RWPE2 (cell line): ENCODE measurements around the gene DXO.

Experiments used
- ATAC-seq: fragments of 200-7000 bp; cut with Tn5 transposase; 3 replicates; pipeline ENCODE4 v1.9.1; 2021; ENCODE audit warnings: low read depth
- DNase-seq: peaks from one replicate; pipeline ENCODE4 v3.0.0-alpha.2; 2020; ENCODE audit warnings: low spot score
- H3K27ac ChIP-seq: fragments of 450-650 bp; 2 replicates; pipeline ENCODE4 v1.5.1; 2017; ENCODE audit warnings: mild to moderate bottlenecking; ENCODE audit not compliant: poor library complexity, severe bottlenecking
- H3K27me3 ChIP-seq: fragments of 250-450 bp; sonication (Bioruptor Pico); 2 replicates; pipeline ENCODE4 v1.5.1; 2021; ENCODE audit warnings: mild to moderate bottlenecking, moderate library complexity; ENCODE audit not compliant: insufficient read depth, poor library complexity, severe bottlenecking
- H3K36me3 ChIP-seq: fragments of 250-450 bp; sonication (Bioruptor Pico); 2 replicates; pipeline ENCODE4 v1.5.1; 2020; ENCODE audit warnings: low read depth, mild to moderate bottlenecking, moderate library complexity
- H3K4me1 ChIP-seq: fragments of 250-450 bp; sonication (Bioruptor Pico); 2 replicates; pipeline ENCODE4 v1.5.1; 2021; ENCODE audit warnings: mild to moderate bottlenecking, moderate library complexity; ENCODE audit not compliant: insufficient read depth, poor library complexity, severe bottlenecking
- H3K4me3 ChIP-seq: fragments of 250-450 bp; sonication (Bioruptor Pico); 2 replicates; pipeline ENCODE4 v1.5.1; 2021; ENCODE audit warnings: mild to moderate bottlenecking, moderate library complexity; ENCODE audit not compliant: severe bottlenecking
- H3K9me3 ChIP-seq: fragments of 250-450 bp; sonication (Bioruptor Pico); 2 replicates; pipeline ENCODE4 v1.5.1; 2021; ENCODE audit warnings: mild to moderate bottlenecking, moderate library complexity; ENCODE audit not compliant: severe bottlenecking
- CTCF ChIP-seq: fragments of 450-650 bp; IDR thresholded peaks from one replicate; pipeline ENCODE4 v1.5.1; 2017; ENCODE audit warnings: mild to moderate bottlenecking, moderate library complexity; ENCODE audit not compliant: poor library complexity, severe bottlenecking

DXO gene

GRCh38 chr6:31948753-31949413 lies 23.1 kb downstream of the DXO start:
- H3K4me3 ChIP-seq: no peak overlapping the region

GRCh38 chr6:31948306-31948705 lies 23.6 kb downstream of the DXO start:
- no peak for TF ChIP-seq CTCF
- no peak for DNase-seq
- Histone ChIP-seq H3K27me3 (no peaks in the 10 kb centered on the region), H3K4me3 (no peak overlapping the region), H3K4me1 (peaks cover 10% of the 10 kb centered on the region), H3K9me3 (no peaks in the 10 kb centered on the region), H3K27ac (no peak overlapping the region), H3K36me3 (peaks cover 19% of the 10 kb centered on the region)
- no peak for ATAC-seq

More at GRCh38 chr6:31948753-31949413, 23.1 kb downstream of the DXO start:
- H3K4me1 ChIP-seq: peaks cover 10% of the 10 kb centered on the region
- ATAC-seq: no peak
- TF ChIP-seq CTCF: no peak
- peaks cover 25% of the 10 kb centered on the region for H3K36me3 ChIP-seq
- no peaks in the 10 kb centered on the region for H3K27me3 ChIP-seq
- no peaks in the 10 kb centered on the region for H3K9me3 ChIP-seq
- DNase-seq: no peak
- no peak overlapping the region for H3K27ac ChIP-seq

GRCh38 chr6:31947864-31948263 lies 24.1 kb downstream of the DXO start:
- Histone ChIP-seq H3K27me3 (no peaks in the 10 kb centered on the region), H3K36me3 (peaks cover 15% of the 10 kb centered on the region), H3K9me3 (no peaks in the 10 kb centered on the region), H3K4me3 (no peak overlapping the region), H3K4me1 (peaks cover 10% of the 10 kb centered on the region), H3K27ac (no peak overlapping the region)
- ATAC-seq (no peak), DNase-seq (no peak)
- no peak for TF ChIP-seq CTCF

GRCh38 chr6:31947070-31947675 lies 24.8 kb downstream of the DXO start:
- no peak for DNase-seq
- H3K27ac ChIP-seq: no peak overlapping the region
- TF ChIP-seq CTCF: no peak

GRCh38 chr6:31946370-31946885 lies 25.5 kb downstream of the DXO start:
- Histone ChIP-seq H3K27ac (peak overlapping the region; percentile 32), H3K36me3 (peaks cover under 1% of the 10 kb centered on the region), H3K4me1 (peaks cover 10% of the 10 kb centered on the region), H3K27me3 (no peaks in the 10 kb centered on the region), H3K9me3 (no peaks in the 10 kb centered on the region), H3K4me3 (no peak overlapping the region)
- no peak for ATAC-seq
- no peak for TF ChIP-seq CTCF
- DNase-seq: no peak

More at GRCh38 chr6:31947070-31947675, 24.8 kb downstream of the DXO start:
- Histone ChIP-seq H3K36me3 (peaks cover 8% of the 10 kb centered on the region), H3K9me3 (no peaks in the 10 kb centered on the region), H3K4me3 (no peak overlapping the region), H3K4me1 (peaks cover 10% of the 10 kb centered on the region), H3K27me3 (no peaks in the 10 kb centered on the region)
- no peak for ATAC-seq
